A549 (cell line): ENCODE results near the gene KLHL1.

Source experiments
- CHD2 ChIP-seq: fragments of 150-350 bp; IDR thresholded peaks from 2 replicates; pipeline ENCODE4 v1.6.1; 2014; ENCODE audit warnings: low read length; ENCODE audit not compliant: partially characterized antibody
- EP300 ChIP-seq, 2 experiments: fragments of >200 bp; sonication (Bioruptor Twin); formaldehyde crosslinking; IDR thresholded peaks; 2 replicates in 1 of 2; 3 replicates in 1 of 2; pipeline ENCODE4 v1.6.1; 2016 to 2017
- ESRRA ChIP-seq: fragments of 150-350 bp; IDR thresholded peaks from 2 replicates; pipeline ENCODE4 v1.6.1; 2014; ENCODE audit warnings: mild to moderate bottlenecking, low read length, borderline replicate concordance
- HDAC2 ChIP-seq: fragments of 200-600 bp; sonication (generic); IDR thresholded peaks from 2 replicates; pipeline ENCODE4 v1.6.1; 2016
- MAZ ChIP-seq: fragments of 150-350 bp; IDR thresholded peaks from 2 replicates; pipeline ENCODE4 v1.6.1; 2014; ENCODE audit warnings: antibody characterized with exemption, low read depth, low read length, borderline replicate concordance
- TF ChIP-seq, protein P1 (sequence below): fragments of >200 bp; sonication (Bioruptor Twin); formaldehyde crosslinking; IDR thresholded peaks from 3 replicates; pipeline ENCODE4 v1.5.1; 2016

GRCh38 chr13:69872321-69873047 lies 235.8 kb downstream of the KLHL1 start:
- TF ChIP-seq, protein P1, sequence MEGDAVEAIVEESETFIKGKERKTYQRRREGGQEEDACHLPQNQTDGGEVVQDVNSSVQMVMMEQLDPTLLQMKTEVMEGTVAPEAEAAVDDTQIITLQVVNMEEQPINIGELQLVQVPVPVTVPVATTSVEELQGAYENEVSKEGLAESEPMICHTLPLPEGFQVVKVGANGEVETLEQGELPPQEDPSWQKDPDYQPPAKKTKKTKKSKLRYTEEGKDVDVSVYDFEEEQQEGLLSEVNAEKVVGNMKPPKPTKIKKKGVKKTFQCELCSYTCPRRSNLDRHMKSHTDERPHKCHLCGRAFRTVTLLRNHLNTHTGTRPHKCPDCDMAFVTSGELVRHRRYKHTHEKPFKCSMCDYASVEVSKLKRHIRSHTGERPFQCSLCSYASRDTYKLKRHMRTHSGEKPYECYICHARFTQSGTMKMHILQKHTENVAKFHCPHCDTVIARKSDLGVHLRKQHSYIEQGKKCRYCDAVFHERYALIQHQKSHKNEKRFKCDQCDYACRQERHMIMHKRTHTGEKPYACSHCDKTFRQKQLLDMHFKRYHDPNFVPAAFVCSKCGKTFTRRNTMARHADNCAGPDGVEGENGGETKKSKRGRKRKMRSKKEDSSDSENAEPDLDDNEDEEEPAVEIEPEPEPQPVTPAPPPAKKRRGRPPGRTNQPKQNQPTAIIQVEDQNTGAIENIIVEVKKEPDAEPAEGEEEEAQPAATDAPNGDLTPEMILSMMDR = no peak
- TF ChIP-seq HDAC2 (no peak), CHD2 (no peak), ESRRA (no peak), EP300 (IDR thresholded peaks at IDR 0.05) (no peak), MAZ (no peak)
